Smooth muscle cell (in vitro differentiated cells): Measurements from ENCODE around the gene ANKS1B. TPM values are rescaled to one million over a fixed set of nuclear protein-coding genes. Genes with fewer than 3 reads are reported as not detected.

Experiments used
- DNase-seq: peaks from one replicate; lab custom pipeline; 2025; ENCODE audit not compliant: unreplicated experiment; lab: John Stamatoyannopoulos, UW
- H2AFZ ChIP-seq: fragments of 200-600 bp; sonication (generic); 2 replicates; pipeline ENCODE4 v1.6.0; 2016; ENCODE audit warnings: antibody characterized with exemption, low read depth, mild to moderate bottlenecking
- H3F3A ChIP-seq: fragments of 200-600 bp; sonication (generic); 2 replicates; pipeline ENCODE4 v1.6.0; 2017; ENCODE audit warnings: antibody characterized with exemption, low read depth
- H3K27ac ChIP-seq: fragments of 200-600 bp; sonication (generic); 2 replicates; pipeline ENCODE4 v1.5.1; 2016; ENCODE audit warnings: low read depth, mild to moderate bottlenecking
- H3K27me3 ChIP-seq: fragments of 200-600 bp; sonication (generic); 2 replicates; pipeline ENCODE4 v1.6.1; 2016; ENCODE audit warnings: low read depth, mild to moderate bottlenecking
- H3K36me3 ChIP-seq: fragments of 200-600 bp; sonication (generic); 2 replicates; pipeline ENCODE4 v1.5.1; 2016; ENCODE audit warnings: low read depth
- H3K4me1 ChIP-seq: fragments of 200-600 bp; sonication (generic); 2 replicates; pipeline ENCODE4 v1.5.1; 2016; ENCODE audit warnings: low read depth
- H3K4me2 ChIP-seq: fragments of 200-600 bp; sonication (generic); 2 replicates; pipeline ENCODE4 v1.6.0; 2016; ENCODE audit warnings: mild to moderate bottlenecking
- H3K4me3 ChIP-seq: fragments of 200-600 bp; sonication (generic); 2 replicates; pipeline ENCODE4 v1.5.1; 2016; ENCODE audit warnings: mild to moderate bottlenecking
- H3K79me2 ChIP-seq: fragments of 200-600 bp; sonication (generic); 2 replicates; pipeline ENCODE4 v1.6.0; 2016; ENCODE audit warnings: low read depth, mild to moderate bottlenecking
- H3K9ac ChIP-seq: fragments of 200-600 bp; sonication (generic); 2 replicates; pipeline ENCODE4 v1.6.0; 2016; ENCODE audit warnings: low read depth
- H3K9me3 ChIP-seq: fragments of 200-600 bp; sonication (generic); replicated peaks from 2 replicates; pipeline ENCODE4 v1.5.1; 2016; ENCODE audit warnings: low read depth
- H4K20me1 ChIP-seq: fragments of 200-600 bp; sonication (generic); 2 replicates; pipeline ENCODE4 v1.6.0; 2016; ENCODE audit warnings: low read depth
- WGBS: methylation state at CpG from one replicate; pipeline ENCODE4 v1.1.7; 2016; ENCODE audit warnings: low lambda C conversion rate; 5-methylcytosine and 5-hydroxymethylcytosine counted together
- polyA plus RNA-seq: library from polyadenylated mRNA; unstranded; fragments of >200 nt; fragmentation: Nextera tagmentation; extraction: Ambion mirVana; gene quantifications from 2 replicates; pipeline ENCODE4 v1.2.1, GENCODE V29; 2016
- total RNA-seq: library from RNA; depleted of rRNA; stranded (reverse); fragments of >200 nt; gene quantifications from 2 replicates; pipeline ENCODE4 v1.2.3, GENCODE V29; 2014
- TF ChIP-seq, protein P1 (sequence below): fragments of 200-600 bp; sonication (generic); IDR thresholded peaks from 2 replicates; pipeline ENCODE4 v1.5.1; 2017; ENCODE audit warnings: borderline replicate concordance, mild to moderate bottlenecking, antibody characterized with exemption; ENCODE audit not compliant: insufficient read depth, poor library complexity, severe bottlenecking

The ANKS1B gene
- total and polyA plus RNA-seq, 2 experiments from 2014 or later: 0.47 to 7.3 TPM

DNA sequence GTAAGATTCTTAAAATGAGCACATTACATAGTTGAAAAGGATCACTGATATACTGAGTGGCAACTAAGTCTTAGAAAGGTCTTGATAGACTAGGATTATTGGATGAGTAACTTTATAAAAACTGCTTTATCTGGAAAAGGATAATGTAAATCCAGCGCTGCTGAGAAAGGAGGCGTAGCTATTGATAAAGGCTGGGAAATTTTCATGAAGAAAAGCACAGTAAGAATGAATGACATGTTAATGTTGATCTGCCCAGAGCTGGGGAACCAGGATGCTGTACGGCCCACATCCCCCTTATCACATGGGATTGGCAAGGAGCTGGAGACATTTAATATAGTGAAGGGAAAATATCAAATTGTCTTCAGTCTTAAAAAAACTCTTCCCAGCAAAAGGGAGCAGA is 1165.7 kb downstream of the ANKS1B start:
- Histone ChIP-seq H3F3A (no peaks in the 10 kb centered on the region), H3K27ac (no peak overlapping the region), H3K4me3 (no peak overlapping the region), H2AFZ (no peak overlapping the region), H3K4me1 (peaks cover 17% of the 10 kb centered on the region), H4K20me1 (no peaks in the 10 kb centered on the region), H3K27me3 (no peaks in the 10 kb centered on the region), H3K79me2 (no peaks in the 10 kb centered on the region), H3K4me2 (no peak overlapping the region), H3K36me3 (no peaks in the 10 kb centered on the region), H3K9ac (no peak overlapping the region), H3K9me3 (no peaks in the 10 kb centered on the region)
- DNase-seq: no peak
- TF ChIP-seq, protein P1, sequence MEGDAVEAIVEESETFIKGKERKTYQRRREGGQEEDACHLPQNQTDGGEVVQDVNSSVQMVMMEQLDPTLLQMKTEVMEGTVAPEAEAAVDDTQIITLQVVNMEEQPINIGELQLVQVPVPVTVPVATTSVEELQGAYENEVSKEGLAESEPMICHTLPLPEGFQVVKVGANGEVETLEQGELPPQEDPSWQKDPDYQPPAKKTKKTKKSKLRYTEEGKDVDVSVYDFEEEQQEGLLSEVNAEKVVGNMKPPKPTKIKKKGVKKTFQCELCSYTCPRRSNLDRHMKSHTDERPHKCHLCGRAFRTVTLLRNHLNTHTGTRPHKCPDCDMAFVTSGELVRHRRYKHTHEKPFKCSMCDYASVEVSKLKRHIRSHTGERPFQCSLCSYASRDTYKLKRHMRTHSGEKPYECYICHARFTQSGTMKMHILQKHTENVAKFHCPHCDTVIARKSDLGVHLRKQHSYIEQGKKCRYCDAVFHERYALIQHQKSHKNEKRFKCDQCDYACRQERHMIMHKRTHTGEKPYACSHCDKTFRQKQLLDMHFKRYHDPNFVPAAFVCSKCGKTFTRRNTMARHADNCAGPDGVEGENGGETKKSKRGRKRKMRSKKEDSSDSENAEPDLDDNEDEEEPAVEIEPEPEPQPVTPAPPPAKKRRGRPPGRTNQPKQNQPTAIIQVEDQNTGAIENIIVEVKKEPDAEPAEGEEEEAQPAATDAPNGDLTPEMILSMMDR: no peak
- 55% methylated on average over 3 of the region's 3 CpGs for WGBS

DNA sequence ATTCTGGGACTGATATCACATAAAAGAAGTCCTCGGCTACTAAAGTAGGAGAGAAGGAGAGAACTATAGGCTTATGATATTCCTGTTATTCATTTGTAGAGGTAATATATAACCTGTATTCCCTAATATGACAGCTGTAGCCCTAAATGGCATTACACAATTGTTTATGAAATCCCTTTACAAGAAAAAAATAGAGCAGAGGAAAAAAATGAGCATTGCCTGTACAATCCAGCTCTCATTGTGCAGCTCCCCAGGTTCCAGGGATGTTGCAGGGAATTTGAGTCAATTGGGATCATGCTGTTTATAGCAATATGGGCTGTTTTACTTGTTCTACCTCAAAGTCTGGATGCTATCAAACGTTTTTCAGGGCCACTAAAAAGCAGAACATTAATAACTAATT is 1166.5 kb downstream of the ANKS1B start:
- H3K27ac ChIP-seq: no peak overlapping the region
- H3K4me2 ChIP-seq: no peak overlapping the region
- no peaks in the 10 kb centered on the region for H3K79me2 ChIP-seq
- no peaks in the 10 kb centered on the region for H3K27me3 ChIP-seq
- H3K9me3 ChIP-seq: no peaks in the 10 kb centered on the region
- H3K36me3 ChIP-seq: no peaks in the 10 kb centered on the region
- WGBS: 65% methylated on average over 2 of the region's 2 CpGs
- DNase-seq: no peak
- H3K4me3 ChIP-seq: no peak overlapping the region
- no peaks in the 10 kb centered on the region for H3F3A ChIP-seq
- no peak overlapping the region for H2AFZ ChIP-seq
- H3K9ac ChIP-seq: no peak overlapping the region
- no peaks in the 10 kb centered on the region for H4K20me1 ChIP-seq
- H3K4me1 ChIP-seq: peaks cover 17% of the 10 kb centered on the region
- TF ChIP-seq, protein P1: no peak

DNA sequence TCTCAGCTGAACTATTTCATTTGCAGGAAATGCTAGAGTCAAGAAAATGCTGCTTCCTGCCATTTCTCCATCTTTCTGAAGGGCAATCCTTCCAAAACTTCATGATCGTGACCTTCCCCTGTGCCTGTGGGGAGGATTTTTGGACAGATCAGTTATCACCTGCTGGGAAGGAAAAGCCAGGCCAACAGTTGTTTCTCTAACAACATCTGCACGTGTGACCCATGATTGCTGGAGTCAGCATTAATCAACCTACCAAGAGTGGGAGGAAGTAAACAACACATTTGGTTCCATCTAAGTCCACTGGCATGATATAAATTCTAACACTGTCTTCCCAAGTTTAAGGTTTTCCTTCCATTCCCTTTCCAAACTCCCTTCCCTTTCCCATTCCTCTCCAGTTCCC is 1167.0 kb downstream of the ANKS1B start:
- Histone ChIP-seq H2AFZ (no peak overlapping the region), H3K36me3 (no peaks in the 10 kb centered on the region), H3F3A (no peaks in the 10 kb centered on the region), H3K9ac (no peak overlapping the region), H3K9me3 (no peaks in the 10 kb centered on the region), H3K4me2 (no peak overlapping the region), H3K27me3 (no peaks in the 10 kb centered on the region), H3K4me3 (no peak overlapping the region), H3K27ac (no peak overlapping the region), H3K79me2 (no peaks in the 10 kb centered on the region), H3K4me1 (peaks cover 17% of the 10 kb centered on the region), H4K20me1 (no peaks in the 10 kb centered on the region)
- 79% methylated on average over 2 of the region's 2 CpGs for WGBS
- no peak for DNase-seq
- TF ChIP-seq, protein P1: no peak

DNA sequence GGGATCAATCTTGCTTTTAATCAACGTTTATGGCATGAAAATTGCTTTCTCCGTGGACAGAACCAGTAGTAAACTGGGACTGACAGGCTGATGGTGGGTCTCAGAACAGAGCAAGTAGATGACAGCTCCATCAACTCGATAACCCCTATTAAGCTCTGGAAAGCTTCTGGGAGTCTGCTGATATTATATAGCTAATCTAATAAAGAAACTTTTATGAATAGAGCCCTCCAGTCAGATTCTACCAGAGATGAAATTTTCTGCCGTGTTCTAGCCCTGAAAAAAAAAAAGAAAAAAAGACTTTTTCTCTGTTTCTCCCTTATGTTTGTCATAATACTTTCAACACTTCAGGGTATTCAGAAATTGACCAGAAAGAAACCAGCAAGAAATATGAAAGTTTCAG is 1168.0 kb downstream of the ANKS1B start:
- Histone ChIP-seq H3F3A (no peaks in the 10 kb centered on the region), H4K20me1 (no peaks in the 10 kb centered on the region), H3K27me3 (no peaks in the 10 kb centered on the region), H3K27ac (no peak overlapping the region), H2AFZ (no peak overlapping the region), H3K9me3 (no peaks in the 10 kb centered on the region), H3K9ac (no peak overlapping the region), H3K4me3 (no peak overlapping the region), H3K4me1 (peaks cover 17% of the 10 kb centered on the region), H3K4me2 (no peak overlapping the region), H3K79me2 (no peaks in the 10 kb centered on the region), H3K36me3 (no peaks in the 10 kb centered on the region)
- 86% methylated on average over 4 of the region's 4 CpGs for WGBS
- TF ChIP-seq, protein P1: no peak
- no peak for DNase-seq
